ENCODE data around the gene DNMT3A. TPM values are rescaled to one million over a fixed set of nuclear protein-coding genes. Genes with fewer than 3 reads are reported as not detected.

DNMT3A gene
- total and polyA plus RNA-seq, 3 experiments from 2014 or later, result 19.4 to 80.7 (median 77.9) TPM

- Histone ChIP-seq H3K9me3 (ENCODE audit: low read length) (no peaks in the 10 kb centered on the region), H3K4me3 (ENCODE audit: low read length) (peak overlapping the region; percentile 12), H3K27me3 (ENCODE audit: insufficient read depth, low read length, poor library complexity, severe bottlenecking) (no peaks in the 10 kb centered on the region), H3K36me3 (ENCODE audit: insufficient read depth, low read length) (peaks cover under 1% of the 10 kb centered on the region), H3K27ac (ENCODE audit: low read depth, low read length) (peak overlapping the region; percentile 70), H3K4me1 (ENCODE audit: insufficient read depth, low read length) (peaks cover 62% of the 10 kb centered on the region)
- peak; percentile 68 to 88 (median 79) for DNase-seq
- ChIA-PET POLR2A (interaction anchor here (0.7 to 2.4 kb wide), 12 partner anchors 9 to 1055 kb away, joined by 3 to 16 read pairs (median 4); no protein-coding TSS in a partner anchor), CTCF (interaction anchor here (0.7 to 7.7 kb wide), 13 partner anchors 9 to 79 kb away, joined by 3 to 66 read pairs (median 3); no protein-coding TSS in a partner anchor)
- Mint-ChIP-seq H3K27me3 (no peaks in the 10 kb centered on the region), H3K36me3 (peaks cover 0 to 25% (median 6%) of the 10 kb centered on the region in 3 donors), H3K27ac (peak overlapping the region; percentile 88 to 98 (median 94)), H3K9me3 (no peaks in the 10 kb centered on the region), H3K4me3 (peak overlapping the region; percentile 24 to 81 (median 76)), H3K4me1 (peaks cover 39 to 47% (median 41%) of the 10 kb centered on the region in 3 donors)
Observed at GRCh38 chr2:25294573-25295462, 46.9 kb downstream of the DNMT3A start.

- Histone ChIP-seq H3K4me3 (ENCODE audit: low read length) (peak overlapping the region; percentile 12), H3K27me3 (ENCODE audit: insufficient read depth, low read length, poor library complexity, severe bottlenecking) (no peaks in the 10 kb centered on the region), H3K36me3 (ENCODE audit: insufficient read depth, low read length) (no peaks in the 10 kb centered on the region), H3K9me3 (ENCODE audit: low read length) (no peaks in the 10 kb centered on the region), H3K4me1 (ENCODE audit: insufficient read depth, low read length) (peaks cover 62% of the 10 kb centered on the region), H3K27ac (ENCODE audit: low read depth, low read length) (peak overlapping the region; percentile 70)
- peaks cover 0 to 18% (median 6%) of the 10 kb centered on the region in 3 donors for H3K36me3 Mint-ChIP-seq
- CTCF ChIA-PET, result interaction anchor here (0.7 to 7.7 kb wide), 11 partner anchors 8 to 80 kb away, joined by 3 to 66 read pairs (median 3); no protein-coding TSS in a partner anchor
- POLR2A ChIA-PET, result interaction anchor here (0.8 to 2.4 kb wide), 8 partner anchors 8 to 127 kb away, joined by 3 to 16 read pairs (median 6); no protein-coding TSS in a partner anchor
- peaks cover 39 to 47% (median 41%) of the 10 kb centered on the region in 3 donors for H3K4me1 Mint-ChIP-seq
- H3K27me3 Mint-ChIP-seq, result no peaks in the 10 kb centered on the region
- H3K27ac Mint-ChIP-seq, result peak overlapping the region; percentile 88 to 98 (median 94)
- DNase-seq, result peak in 1 of 5 donors; percentile 38
- no peaks in the 10 kb centered on the region for H3K9me3 Mint-ChIP-seq
- H3K4me3 Mint-ChIP-seq, result peak overlapping the region; percentile 3 to 81 (median 76)
Observed at GRCh38 chr2:25293958-25294562, 47.7 kb downstream of the DNMT3A start.

GRCh38 chr2:25293145-25293544 is 48.6 kb downstream of the DNMT3A start:
- CTCF ChIA-PET, result interaction anchor here (1.6 to 7.7 kb wide), 3 partner anchors 16 to 20 kb away, joined by 7 to 66 read pairs (median 8); no protein-coding TSS in a partner anchor
- Mint-ChIP-seq H3K27me3 (no peaks in the 10 kb centered on the region), H3K9me3 (no peaks in the 10 kb centered on the region), H3K27ac (peak overlapping the region in 7 of 8 donors; percentile 42 to 93 (median 89)), H3K4me1 (peaks cover 42 to 51% (median 48%) of the 10 kb centered on the region in 3 donors), H3K4me3 (peak overlapping the region in 4 of 7 donors; percentile 4 to 38 (median 20)), H3K36me3 (peaks cover 5 to 10% (median 8%) of the 10 kb centered on the region in 3 donors)
- Histone ChIP-seq H3K9me3 (ENCODE audit: low read length) (no peaks in the 10 kb centered on the region), H3K36me3 (ENCODE audit: insufficient read depth, low read length) (no peaks in the 10 kb centered on the region), H3K27me3 (ENCODE audit: insufficient read depth, low read length, poor library complexity, severe bottlenecking) (no peaks in the 10 kb centered on the region), H3K27ac (ENCODE audit: low read depth, low read length) (no peak overlapping the region), H3K4me3 (ENCODE audit: low read length) (no peak overlapping the region), H3K4me1 (ENCODE audit: insufficient read depth, low read length) (peaks cover 62% of the 10 kb centered on the region)
- DNase-seq, result no peak
- POLR2A ChIA-PET, result no interaction called here

GRCh38 chr2:25292408-25292807 is 49.3 kb downstream of the DNMT3A start:
- no peak overlapping the region for H3K4me3 Mint-ChIP-seq
- no peak overlapping the region for H3K4me3 ChIP-seq (ENCODE audit: low read length)
- ChIA-PET CTCF (interaction anchor here (1.2 to 7.7 kb wide), 4 partner anchors 15 to 85 kb away, joined by 3 to 66 read pairs (median 6); no protein-coding TSS in a partner anchor), POLR2A (no interaction called here)
- peaks cover 5 to 8% (median 7%) of the 10 kb centered on the region in 3 donors for H3K36me3 Mint-ChIP-seq
- H3K27me3 Mint-ChIP-seq, result no peaks in the 10 kb centered on the region
- H3K4me1 Mint-ChIP-seq, result peaks cover 41 to 50% (median 48%) of the 10 kb centered on the region in 3 donors
- no peaks in the 10 kb centered on the region for H3K27me3 ChIP-seq (ENCODE audit: insufficient read depth, low read length, poor library complexity, severe bottlenecking)
- peaks cover 62% of the 10 kb centered on the region for H3K4me1 ChIP-seq (ENCODE audit: insufficient read depth, low read length)
- no peak overlapping the region for H3K27ac ChIP-seq (ENCODE audit: low read depth, low read length)
- H3K9me3 Mint-ChIP-seq, result no peaks in the 10 kb centered on the region
- peak overlapping the region; percentile 62 to 92 (median 90) for H3K27ac Mint-ChIP-seq
- H3K36me3 ChIP-seq (ENCODE audit: insufficient read depth, low read length), result no peaks in the 10 kb centered on the region
- no peaks in the 10 kb centered on the region for H3K9me3 ChIP-seq (ENCODE audit: low read length)
- no peak for DNase-seq

- no peaks in the 10 kb centered on the region for H3K27me3 ChIP-seq (ENCODE audit: insufficient read depth, low read length, poor library complexity, severe bottlenecking)
- H3K27ac Mint-ChIP-seq, result peak overlapping the region in 6 of 8 donors; percentile 29 to 90 (median 76)
- peaks cover 5 to 9% (median 5%) of the 10 kb centered on the region in 3 donors for H3K36me3 Mint-ChIP-seq
- H3K9me3 Mint-ChIP-seq, result no peaks in the 10 kb centered on the region
- ChIA-PET POLR2A (interaction anchor here (0.7 to 1.2 kb wide), 5 partner anchors 14 to 86 kb away, joined by 3 to 5 read pairs (median 4); no protein-coding TSS in a partner anchor), CTCF (interaction anchor here (0.9 to 7.7 kb wide), 3 partner anchors 14 to 86 kb away, joined by 4 to 66 read pairs (median 4); no protein-coding TSS in a partner anchor)
- H3K27ac ChIP-seq (ENCODE audit: low read depth, low read length), result no peak overlapping the region
- H3K4me3 ChIP-seq (ENCODE audit: low read length), result no peak overlapping the region
- peaks cover 66% of the 10 kb centered on the region for H3K4me1 ChIP-seq (ENCODE audit: insufficient read depth, low read length)
- no peaks in the 10 kb centered on the region for H3K36me3 ChIP-seq (ENCODE audit: insufficient read depth, low read length)
- no peak for DNase-seq
- no peaks in the 10 kb centered on the region for H3K27me3 Mint-ChIP-seq
- no peaks in the 10 kb centered on the region for H3K9me3 ChIP-seq (ENCODE audit: low read length)
- H3K4me3 Mint-ChIP-seq, result no peak overlapping the region
- peaks cover 45 to 57% (median 51%) of the 10 kb centered on the region in 3 donors for H3K4me1 Mint-ChIP-seq
Observed at GRCh38 chr2:25290811-25291495, 50.8 kb downstream of the DNMT3A start.

- H3K4me3 Mint-ChIP-seq, result peak overlapping the region in 2 of 7 donors; percentile 44 to 48
- H3K4me1 ChIP-seq (ENCODE audit: insufficient read depth, low read length), result peaks cover 59% of the 10 kb centered on the region
- H3K27me3 ChIP-seq (ENCODE audit: insufficient read depth, low read length, poor library complexity, severe bottlenecking), result no peaks in the 10 kb centered on the region
- H3K27ac Mint-ChIP-seq, result peak overlapping the region; percentile 86 to 99 (median 96)
- no peak overlapping the region for H3K27ac ChIP-seq (ENCODE audit: low read depth, low read length)
- peak overlapping the region; percentile 34 for H3K4me3 ChIP-seq (ENCODE audit: low read length)
- no peaks in the 10 kb centered on the region for H3K27me3 Mint-ChIP-seq
- POLR2A ChIA-PET, result interaction anchor here (0.6 to 3.3 kb wide), 12 partner anchors 8 to 714 kb away, joined by 3 to 27 read pairs (median 4); no protein-coding TSS in a partner anchor
- H3K4me1 Mint-ChIP-seq, result peaks cover 31 to 48% (median 32%) of the 10 kb centered on the region in 3 donors
- peaks cover 5 to 11% (median 11%) of the 10 kb centered on the region in 3 donors for H3K36me3 Mint-ChIP-seq
- DNase-seq, result no peak
- peaks cover 8% of the 10 kb centered on the region for H3K36me3 ChIP-seq (ENCODE audit: insufficient read depth, low read length)
- H3K9me3 Mint-ChIP-seq, result no peaks in the 10 kb centered on the region
- no peaks in the 10 kb centered on the region for H3K9me3 ChIP-seq (ENCODE audit: low read length)
- CTCF ChIA-PET, result interaction anchor here (0.6 to 4.1 kb wide), 9 partner anchors 8 to 292 kb away, joined by 3 to 37 read pairs (median 4); no protein-coding TSS in a partner anchor
Observed at GRCh38 chr2:25286723-25287483, 54.8 kb downstream of the DNMT3A start.

All from CD8-positive, alpha-beta memory T cell (primary cell).